Lung (tissue), 12 donors: ENCODE data around the gene ZNF394. TPM values are rescaled to one million over a fixed set of nuclear protein-coding genes. Genes with fewer than 3 reads are reported as not detected.
"Not testable (repeated sequence)": the region's sequence is repeated elsewhere in the genome, so short reads cannot be mapped to it uniquely, and the experiment has no call there.

ENCODE experiments used
- ATAC-seq: fragments of 200-7000 bp; cut with Tn5 transposase; one replicate; pipeline ENCODE4 v1.9.1; 2020; ENCODE audit warnings: moderate number of reproducible peaks; ENCODE audit not compliant: insufficient read depth, low FRiP score
- DNase-seq, 3 donors: peaks; one replicate each; pipeline ENCODE4 v3.0.0-alpha.2; 2013 to 2017
- H3K27ac ChIP-seq, 2 donors: one replicate each; pipeline ENCODE4 v1.5.1; 2013; ENCODE audit warnings: mild to moderate bottlenecking in 2 of 2, moderate library complexity in 2 of 2, control low read depth in 1 of 2, inconsistent platforms in 1 of 2, low read depth in 1 of 2, low read length in 1 of 2
- H3K27me3 ChIP-seq, 3 donors: one replicate each; pipeline ENCODE4 v1.5.1; 2013; ENCODE audit warnings: low read length in 2 of 3; ENCODE audit not compliant: control insufficient read depth in 3 of 3, insufficient read depth in 3 of 3
- H3K36me3 ChIP-seq, 4 donors: one replicate each; pipeline ENCODE4 v1.5.1; 2013; ENCODE audit warnings: low read length in 4 of 4, mild to moderate bottlenecking in 1 of 4, moderate library complexity in 1 of 4; ENCODE audit not compliant: control insufficient read depth in 4 of 4, insufficient read depth in 4 of 4
- H3K4me1 ChIP-seq, 5 donors: one replicate each; pipeline ENCODE4 v1.5.1; 2013; ENCODE audit warnings: low read length in 5 of 5, mild to moderate bottlenecking in 2 of 5, moderate library complexity in 1 of 5; ENCODE audit not compliant: control insufficient read depth in 5 of 5, insufficient read depth in 5 of 5
- H3K4me3 ChIP-seq: one replicate; pipeline ENCODE4 v1.5.1; 2013; ENCODE audit warnings: mild to moderate bottlenecking, control low read depth, moderate library complexity
- H3K9ac ChIP-seq, 2 donors: one replicate each; pipeline ENCODE4 v1.5.1; 2013; ENCODE audit warnings: low read length in 2 of 2, control low read depth in 1 of 2; ENCODE audit not compliant: insufficient read depth in 1 of 2
- H3K9me3 ChIP-seq, 4 donors: one replicate each; pipeline ENCODE4 v1.5.1; 2013; ENCODE audit warnings: low read length in 3 of 4, mild to moderate bottlenecking in 1 of 4, moderate library complexity in 1 of 4; ENCODE audit not compliant: control insufficient read depth in 4 of 4, insufficient read depth in 3 of 4
- WGBS, 2 donors: extraction: QIAGEN DNeasy Blood & Tissue Kit; methylation state at CpG; one replicate each; pipeline ENCODE4 v1.1.7; 2013; 5-methylcytosine and 5-hydroxymethylcytosine counted together
- polyA plus RNA-seq, 2 donors: library from polyadenylated mRNA; stranded (reverse); fragments of 200-250 nt; gene quantifications; one replicate each; pipeline ENCODE4 v1.2.1, GENCODE V29; 2013
- total RNA-seq, 2 donors: library from RNA; depleted of rRNA in 1 of 2; stranded (reverse); fragments of >200 nt in 1 of 2; gene quantifications; one replicate each; pipeline ENCODE4 v1.2.1, GENCODE V29; 2014 to 2021
- TF ChIP-seq, protein P1 (sequence below): IDR thresholded peaks from 2 replicates; pipeline ENCODE4 v1.5.1; 2012; ENCODE audit warnings: mild to moderate bottlenecking; ENCODE audit errors: control extremely low read depth, extremely low read depth
- donor health status: control.
- donor health status: control.
- donor health status: Bipolar disorder and iron deficiency.
- donor health status: healthy.
- donor health status: DM: yes; HTN: yes; CAD: no.

The ZNF394 gene
- total and polyA plus RNA-seq, 4 donors, result 18.5 to 44.5 (median 26.4) TPM

DNA sequence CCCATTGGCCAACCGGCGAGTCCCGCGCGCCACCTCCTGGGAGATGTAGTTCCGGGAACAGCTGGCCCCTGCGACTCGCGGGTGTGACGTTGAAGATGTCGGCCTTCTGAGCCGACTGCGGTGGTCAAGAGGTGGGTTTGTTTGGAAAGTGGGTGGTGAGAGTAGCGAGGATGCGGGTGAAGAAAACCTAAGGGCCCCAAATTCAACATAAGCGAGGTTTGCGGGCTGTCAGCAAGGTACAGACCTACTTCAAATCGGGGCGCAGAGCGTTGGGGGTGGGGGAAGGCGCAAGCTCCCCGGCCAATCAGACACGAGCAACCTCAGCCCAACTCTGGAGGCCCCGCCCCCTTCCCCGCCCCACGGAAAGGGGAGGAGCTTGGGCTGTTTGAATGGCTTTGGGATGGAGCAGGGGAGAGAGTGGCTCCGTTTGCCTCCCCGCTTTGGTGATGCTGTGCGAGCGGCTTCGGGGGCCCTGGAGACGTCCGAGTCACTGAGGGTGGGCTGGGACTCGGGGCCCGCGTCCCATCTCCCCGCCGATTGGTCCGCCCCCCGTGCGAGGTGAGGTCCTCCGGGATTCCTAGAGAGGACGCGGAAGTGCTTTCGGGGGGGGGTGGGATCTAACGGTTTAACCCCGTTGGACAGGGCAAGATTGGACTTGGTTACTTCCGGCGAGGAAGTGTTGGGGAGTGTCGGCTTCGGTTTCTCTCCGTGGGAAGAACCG is 4.7 kb upstream of the ZNF394 start, which contains the start of gene ZKSCAN5:
Gene ZKSCAN5 (plus strand): TSS at position 60 of the 721 bp plus-strand sequence. CDS start 1,383 bp downstream, outside the sequence.
- WGBS, 2 donors, result 0% methylated on average over 52 to 53 of the region's 53 CpGs

DNA sequence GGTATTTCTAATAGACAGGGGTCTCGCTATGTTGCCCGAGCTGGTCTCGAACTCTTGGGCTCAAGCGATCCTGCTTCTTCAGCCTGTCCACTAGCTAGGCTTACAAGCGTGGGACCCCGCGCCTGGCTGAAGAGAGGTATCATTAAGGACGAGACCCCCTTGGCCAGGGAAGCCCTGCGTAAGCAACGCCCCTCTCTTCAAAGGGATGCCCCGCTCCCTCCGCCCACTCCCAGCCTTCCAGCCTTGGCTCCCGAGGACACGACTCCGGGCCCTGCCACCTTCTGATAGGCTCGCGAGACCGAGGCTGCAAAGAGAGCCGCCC is 4.2 kb upstream of the ZNF394 start:
- 7 to 9% methylated on average over 19 of the region's 19 CpGs for WGBS, 2 donors
- TF ChIP-seq, protein P1, sequence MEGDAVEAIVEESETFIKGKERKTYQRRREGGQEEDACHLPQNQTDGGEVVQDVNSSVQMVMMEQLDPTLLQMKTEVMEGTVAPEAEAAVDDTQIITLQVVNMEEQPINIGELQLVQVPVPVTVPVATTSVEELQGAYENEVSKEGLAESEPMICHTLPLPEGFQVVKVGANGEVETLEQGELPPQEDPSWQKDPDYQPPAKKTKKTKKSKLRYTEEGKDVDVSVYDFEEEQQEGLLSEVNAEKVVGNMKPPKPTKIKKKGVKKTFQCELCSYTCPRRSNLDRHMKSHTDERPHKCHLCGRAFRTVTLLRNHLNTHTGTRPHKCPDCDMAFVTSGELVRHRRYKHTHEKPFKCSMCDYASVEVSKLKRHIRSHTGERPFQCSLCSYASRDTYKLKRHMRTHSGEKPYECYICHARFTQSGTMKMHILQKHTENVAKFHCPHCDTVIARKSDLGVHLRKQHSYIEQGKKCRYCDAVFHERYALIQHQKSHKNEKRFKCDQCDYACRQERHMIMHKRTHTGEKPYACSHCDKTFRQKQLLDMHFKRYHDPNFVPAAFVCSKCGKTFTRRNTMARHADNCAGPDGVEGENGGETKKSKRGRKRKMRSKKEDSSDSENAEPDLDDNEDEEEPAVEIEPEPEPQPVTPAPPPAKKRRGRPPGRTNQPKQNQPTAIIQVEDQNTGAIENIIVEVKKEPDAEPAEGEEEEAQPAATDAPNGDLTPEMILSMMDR, result no peak
- Histone ChIP-seq H3K36me3 (no peaks in the 10 kb centered on the region), H3K27me3 (no peaks in the 10 kb centered on the region), H3K9me3 (no peaks in the 10 kb centered on the region), H3K27ac (peak overlapping the region; percentile 85 to 93), H3K4me1 (peaks cover 9 to 21% (median 13%) of the 10 kb centered on the region in 5 donors), H3K4me3 (peak overlapping the region; percentile 39), H3K9ac (no peak overlapping the region)
- DNase-seq (peak in 2 of 3 donors; percentile 99), ATAC-seq (no peak)

More for the DNA sequence above, 4.7 kb upstream of the ZNF394 start, which contains the start of gene ZKSCAN5:
- Histone ChIP-seq H3K4me3 (peak within 1 kb of the TSS; percentile 62), H3K27me3 (no peaks in the 10 kb centered on the region), H3K36me3 (no peaks in the 10 kb centered on the region), H3K27ac (peak within 1 kb of the TSS; percentile 85 to 93), H3K4me1 (peaks cover 9 to 21% (median 13%) of the 10 kb centered on the region in 5 donors), H3K9ac (peak within 1 kb of the TSS in 1 of 2 donors; percentile 91), H3K9me3 (no peaks in the 10 kb centered on the region)
- DNase-seq, result peak; percentile 97 to 99 (median 98)
- TF ChIP-seq, protein P1, result no peak
- ATAC-seq, result peak; percentile 95

DNA sequence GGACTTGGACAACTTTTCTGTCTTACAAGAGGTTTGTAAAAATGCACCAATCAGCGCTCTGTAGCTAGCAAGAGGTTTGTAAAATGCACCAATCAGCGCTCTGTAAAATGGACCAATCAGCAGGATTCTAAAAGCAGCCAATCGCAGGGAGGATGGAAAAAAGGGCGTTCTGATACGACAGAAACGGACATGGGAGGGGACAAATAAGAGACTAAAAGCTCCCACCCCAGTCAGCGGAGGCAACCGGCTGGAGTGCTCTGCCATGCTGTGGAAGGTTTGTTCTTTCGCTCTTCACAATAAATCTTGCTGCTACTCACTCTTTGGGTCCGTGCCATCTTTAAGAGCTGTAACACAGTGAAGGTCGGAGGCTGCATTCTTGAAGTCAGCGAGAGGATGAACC is 1.2 kb upstream of the ZNF394 start:
- not testable (repeated sequence) for H3K27ac ChIP-seq, H3K4me3 ChIP-seq, H3K27me3 ChIP-seq, ATAC-seq, H3K36me3 ChIP-seq, H3K9me3 ChIP-seq, H3K9ac ChIP-seq
- peak in 1 of 3 donors; percentile 6 for DNase-seq
- 90 to 95% methylated on average over 12 of the region's 12 CpGs for WGBS, 2 donors
- peaks cover 11 to 25% (median 15%) of the 10 kb centered on the region in 5 donors for H3K4me1 ChIP-seq

DNA sequence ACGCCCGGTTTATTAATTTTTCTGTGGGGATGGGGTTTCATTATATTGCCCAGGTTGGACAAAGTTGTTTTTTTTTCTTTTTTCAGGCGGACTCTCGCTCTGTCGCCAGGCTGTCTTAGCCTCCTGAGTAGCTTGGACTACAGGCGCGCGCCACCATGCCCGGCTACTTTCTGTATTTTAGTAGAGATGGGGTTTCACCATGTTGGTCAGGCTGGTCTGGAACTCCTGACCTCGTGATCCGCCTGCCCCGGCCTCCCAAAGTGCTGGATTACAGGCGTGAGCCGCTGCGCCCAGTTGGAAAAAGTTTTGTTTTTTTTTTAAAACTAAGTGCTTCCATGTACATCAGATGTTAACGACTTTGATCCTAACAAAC is 542 bp upstream of the ZNF394 start:
- peaks cover 0 to 14% (median 7%) of the 10 kb centered on the region in 4 donors for H3K36me3 ChIP-seq
- H3K9me3 ChIP-seq, result peaks cover 0 to 3% (median 0%) of the 10 kb centered on the region in 4 donors
- peak overlapping the region; percentile 95 to 99 for H3K27ac ChIP-seq
- TF ChIP-seq, protein P1, result no peak
- H3K4me1 ChIP-seq, result peaks cover 5 to 19% (median 10%) of the 10 kb centered on the region in 5 donors
- peak overlapping the region; percentile 87 for H3K4me3 ChIP-seq
- DNase-seq (no peak), ATAC-seq (no peak)
- peak overlapping the region in 1 of 2 donors; percentile 59 for H3K9ac ChIP-seq
- 50 to 52% methylated on average over 16 of the region's 16 CpGs for WGBS, 2 donors
- H3K27me3 ChIP-seq, result no peaks in the 10 kb centered on the region
